SK-N-SH (cell line): Measurements from ENCODE around the gene SRD5A1.

ENCODE experiments used
- CHD2 ChIP-seq: fragments of 150-350 bp; IDR thresholded peaks from 2 replicates; pipeline ENCODE4 v1.6.1; 2018; ENCODE audit warnings: low read length; ENCODE audit not compliant: partially characterized antibody
- CTCF ChIP-seq: fragments of 200-600 bp; sonication (generic); IDR thresholded peaks from 2 replicates; pipeline ENCODE4 v1.6.1; 2017; ENCODE audit warnings: antibody characterized with exemption, mild to moderate bottlenecking, moderate library complexity
- EZH2phosphoT487 ChIP-seq: fragments of 200-600 bp; sonication (generic); IDR thresholded peaks from 2 replicates; pipeline ENCODE4 v1.6.1; 2017; ENCODE audit warnings: low read depth, mixed run types, mild to moderate bottlenecking, antibody characterized with exemption, moderate library complexity, borderline replicate concordance
- FOXM1 ChIP-seq: IDR thresholded peaks from 2 replicates; pipeline ENCODE4 v1.4.0; 2012; ENCODE audit warnings: low read depth, mild to moderate bottlenecking
- JUND ChIP-seq: IDR thresholded peaks from 2 replicates; pipeline ENCODE4 v1.4.0; 2012
- MAX ChIP-seq: IDR thresholded peaks from 2 replicates; pipeline ENCODE4 v1.4.0; 2012; ENCODE audit warnings: low read depth
- MXI1 ChIP-seq: IDR thresholded peaks from 2 replicates; pipeline ENCODE4 v1.6.1; 2012; ENCODE audit warnings: mild to moderate bottlenecking, low read depth, low read length, improper control_type of control experiment
- POLR2AphosphoS5 ChIP-seq: IDR thresholded peaks from 2 replicates; pipeline ENCODE4 v1.6.1; 2012; ENCODE audit warnings: low read depth, low read length
- RAD21 ChIP-seq: IDR thresholded peaks from 2 replicates; pipeline ENCODE4 v1.6.1; 2012; ENCODE audit warnings: mild to moderate bottlenecking, low read length
- REST ChIP-seq: IDR thresholded peaks from 2 replicates; pipeline ENCODE4 v1.6.1; 2012; ENCODE audit warnings: mild to moderate bottlenecking, low read depth, low read length, moderate library complexity
- RXRA ChIP-seq: IDR thresholded peaks from 2 replicates; pipeline ENCODE4 v1.4.0; 2012; ENCODE audit warnings: low read depth, mild to moderate bottlenecking, borderline replicate concordance
- SIN3A ChIP-seq: IDR thresholded peaks from 2 replicates; pipeline ENCODE4 v1.6.1; 2012; ENCODE audit warnings: low read depth, mild to moderate bottlenecking, low read length, moderate library complexity, borderline replicate concordance
- TAF1 ChIP-seq: IDR thresholded peaks from 2 replicates; pipeline ENCODE4 v1.6.1; 2012; ENCODE audit warnings: low read depth, mild to moderate bottlenecking, low read length, moderate library complexity, borderline replicate concordance
- USF2 ChIP-seq: fragments of 150-350 bp; IDR thresholded peaks from 2 replicates; pipeline ENCODE4 v1.6.1; 2017; ENCODE audit warnings: antibody characterized with exemption, low read length, low read depth, borderline replicate concordance

- TF ChIP-seq RAD21 (no peak), SIN3A (no peak), REST (no peak), TAF1 (no peak), CTCF (no peak), JUND (no peak), USF2 (no peak), MXI1 (no peak), POLR2AphosphoS5 (no peak), CHD2 (no peak), RXRA (no peak), EZH2phosphoT487 (no peak), MAX (no peak), FOXM1 (no peak)
Observed at GRCh38 chr5:6608016-6608415, 25.2 kb upstream of the SRD5A1 start.
